ENCODE data around the gene TEX52. TPM values are rescaled to one million over a fixed set of nuclear protein-coding genes. Genes with fewer than 3 reads are reported as not detected.
"Not testable (repeated sequence)": the region's sequence is repeated elsewhere in the genome, so short reads cannot be mapped to it uniquely, and the experiment has no call there.

Gene TEX52
- total RNA-seq: not detected

DNA sequence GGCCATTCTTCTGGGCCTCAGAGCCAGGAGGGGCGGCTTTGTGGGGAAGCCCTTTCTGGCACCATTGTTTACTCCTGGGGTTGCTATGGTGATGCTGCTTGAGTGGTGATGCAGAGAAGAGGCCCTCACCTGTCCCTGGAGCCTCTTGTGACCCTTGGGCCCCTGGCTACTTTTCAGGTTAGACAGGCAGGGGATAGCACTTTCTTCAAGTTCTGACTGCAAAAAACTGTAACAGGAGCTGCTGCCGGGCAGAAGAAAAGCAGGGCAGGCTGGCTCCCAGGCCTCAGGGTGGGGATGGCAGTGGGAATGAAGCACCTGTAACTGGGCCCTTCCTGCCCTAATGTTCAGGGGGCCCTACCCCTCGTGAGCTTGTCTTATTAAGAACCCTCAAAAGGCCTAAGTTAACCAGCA is at the start of gene TEX52:
TEX52 (minus strand) TSS at position 19 of the 411 bp plus-strand sequence; CDS start at position 6, 13 bp downstream.
- no peak for DNase-seq (ENCODE audit: low spot score)

DNA sequence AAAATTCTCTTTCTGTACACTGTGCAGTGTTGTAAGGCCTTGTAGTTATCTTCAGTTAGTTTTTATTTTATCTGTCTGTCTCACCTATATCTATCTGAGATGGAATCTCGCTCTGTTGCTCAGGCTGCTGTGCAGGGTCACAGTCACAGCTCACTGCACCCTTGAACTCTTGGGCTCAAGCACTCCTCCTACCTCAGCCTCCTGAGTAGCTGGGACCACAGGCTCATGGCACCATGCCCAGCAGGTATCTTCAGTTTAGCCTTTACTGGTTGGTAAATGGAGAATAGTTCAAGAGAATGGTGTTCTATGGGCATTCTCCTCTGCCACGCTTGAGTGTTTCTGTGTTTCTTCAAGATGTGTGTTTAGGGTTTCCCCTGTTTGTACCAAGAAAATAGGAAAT is 47.4 kb upstream of the TEX52 start:
- no peak for DNase-seq (ENCODE audit: low spot score)

DNA sequence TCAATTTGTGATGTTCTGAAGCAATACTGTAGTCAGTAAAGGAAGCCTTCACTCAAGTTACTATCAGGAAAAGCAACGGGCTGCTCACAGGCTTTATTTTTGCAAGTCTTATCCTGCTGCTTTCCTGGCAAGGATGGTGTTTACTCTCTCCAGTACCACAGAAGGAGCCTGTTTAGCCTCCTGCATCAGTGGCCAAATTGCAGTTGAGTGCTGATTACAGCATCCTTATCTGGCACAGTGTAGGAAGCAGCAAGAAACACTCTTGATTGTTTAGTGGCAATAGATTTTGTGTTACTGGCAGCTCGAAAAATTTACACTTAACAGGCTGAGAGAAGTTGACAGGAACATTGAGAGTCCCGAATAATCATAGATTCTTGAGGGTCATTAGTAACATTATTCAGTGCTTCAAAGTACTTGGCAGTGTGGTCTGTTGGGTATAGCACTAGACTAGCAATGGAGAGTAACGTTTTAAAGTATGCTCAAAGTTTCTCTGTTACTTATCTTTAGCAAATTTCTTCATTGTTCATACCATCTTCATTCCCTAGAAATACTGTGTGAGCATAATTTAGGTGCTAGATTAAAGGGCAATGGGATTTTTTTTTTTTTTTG is 45.5 kb upstream of the TEX52 start:
- no peak for DNase-seq (ENCODE audit: low spot score)

DNA sequence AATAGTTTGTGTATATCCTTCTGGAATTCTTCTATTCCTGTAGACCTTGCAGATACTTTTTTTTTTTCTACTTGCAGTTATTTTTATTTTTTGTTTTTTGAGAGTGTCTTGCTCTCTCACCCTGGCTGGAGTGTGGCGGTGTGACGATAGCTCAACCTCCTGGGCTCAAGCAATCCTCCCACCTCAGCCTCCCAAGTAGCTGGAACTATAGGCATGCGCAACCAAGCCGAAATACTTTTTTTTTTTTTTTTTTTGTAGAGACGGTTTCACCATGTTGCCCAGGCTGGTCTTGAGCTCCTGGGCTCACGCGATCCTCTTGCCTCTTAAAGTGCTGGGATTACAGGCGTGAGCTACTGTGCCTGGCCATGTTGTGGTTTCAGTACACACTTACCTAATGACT is 43.8 kb upstream of the TEX52 start:
- no peak for DNase-seq (ENCODE audit: low spot score)

DNA sequence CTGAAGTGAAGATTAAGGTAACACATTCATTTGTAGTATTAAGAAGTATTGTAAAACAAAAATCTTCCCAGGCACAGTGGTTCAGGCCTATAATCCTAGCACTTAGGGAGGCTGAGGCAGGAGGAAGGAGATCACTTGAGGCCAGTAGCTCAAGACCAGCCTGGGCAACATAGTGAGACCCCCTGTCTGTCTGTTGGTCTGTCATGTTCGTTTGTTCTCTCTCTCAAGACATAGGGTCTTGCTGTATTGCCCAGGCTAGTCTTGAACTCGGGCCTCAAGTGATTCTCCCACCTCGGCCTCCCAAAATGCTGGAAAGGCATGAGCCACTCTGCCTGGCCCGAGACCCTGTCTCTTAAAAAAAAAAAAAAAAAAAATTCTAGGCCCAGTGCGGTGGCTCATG is 40.6 kb upstream of the TEX52 start:
- no peak for DNase-seq (ENCODE audit: low spot score)

DNA sequence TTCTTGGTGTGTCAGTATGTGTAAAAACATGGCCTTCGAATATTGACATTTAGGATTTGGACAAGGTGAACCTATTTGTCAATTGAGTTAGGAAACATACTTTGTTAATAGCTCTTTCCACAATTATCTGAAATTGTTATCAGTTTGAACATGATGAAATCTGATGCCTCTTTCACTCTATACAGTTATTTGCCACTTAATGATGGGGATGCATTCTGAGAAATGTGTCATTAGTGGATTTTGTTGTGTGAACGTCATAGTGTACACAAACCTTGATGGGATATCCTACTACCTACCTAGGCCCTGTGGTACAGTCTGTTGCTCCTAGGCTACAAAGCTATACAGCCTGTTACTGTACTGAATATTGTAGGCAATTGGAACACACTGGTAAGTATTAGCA is 38.7 kb upstream of the TEX52 start:
- no peak for DNase-seq (ENCODE audit: low spot score)

DNA sequence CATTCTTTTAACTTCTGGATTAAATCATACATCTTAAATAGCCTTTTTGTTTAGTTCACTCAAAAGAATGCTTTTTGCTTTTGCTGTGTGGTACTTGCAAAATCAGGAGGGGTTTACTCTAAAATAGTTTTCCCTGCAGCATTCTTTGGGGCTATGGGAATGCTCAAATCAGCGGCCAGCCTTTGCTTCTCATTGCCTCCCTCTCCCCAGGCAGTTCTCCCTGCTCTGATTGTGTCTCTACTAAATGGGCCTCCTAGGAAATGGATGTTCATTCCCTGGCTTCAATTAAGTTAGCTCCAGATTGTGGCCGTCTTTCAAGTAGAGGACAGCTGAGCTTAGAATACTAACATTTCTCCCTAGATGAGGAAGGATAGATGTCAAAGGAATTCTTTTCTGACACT is 38.2 kb upstream of the TEX52 start:
- DNase-seq (ENCODE audit: low spot score): no peak

DNA sequence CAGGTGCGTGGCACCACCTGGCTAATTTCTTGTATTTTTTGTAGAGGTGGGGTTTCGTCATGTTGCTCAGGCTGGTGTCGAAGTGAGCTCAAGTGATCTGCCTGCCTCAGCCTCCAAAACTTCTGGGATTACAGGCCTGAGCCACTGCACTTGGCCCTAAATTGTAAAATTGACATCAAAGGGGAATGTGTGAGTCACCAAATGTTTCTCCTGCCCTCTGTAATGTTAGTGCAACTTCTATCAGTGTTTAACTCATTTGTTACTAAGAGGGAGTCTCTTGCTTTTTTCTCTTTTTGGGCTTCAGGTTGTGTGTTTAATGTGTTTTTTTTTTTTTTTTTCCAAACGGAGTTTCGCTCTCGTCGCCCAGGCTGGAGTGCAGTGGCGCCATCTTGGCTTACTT is 36.2 kb upstream of the TEX52 start:
- no peak for DNase-seq (ENCODE audit: low spot score)

DNA sequence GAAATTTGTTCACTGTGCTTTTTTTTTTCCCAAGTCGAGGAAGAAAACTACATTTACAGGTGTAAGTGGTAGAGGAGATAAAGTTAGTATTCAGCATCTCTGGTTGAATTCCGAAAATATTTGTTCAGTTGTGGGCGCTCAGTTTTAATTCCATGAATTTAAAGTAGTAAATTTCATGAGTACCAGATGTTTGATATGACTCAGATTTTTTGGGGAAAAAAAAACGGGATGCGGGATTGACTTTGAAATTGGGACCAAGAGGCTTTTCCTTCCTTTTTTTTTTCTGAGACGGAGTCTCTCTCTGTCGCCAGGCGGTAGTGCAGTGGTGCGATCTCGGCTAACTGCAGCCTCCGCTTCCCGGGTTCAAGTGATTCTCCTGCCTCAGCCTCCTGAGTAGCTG is 35.4 kb upstream of the TEX52 start:
- DNase-seq (ENCODE audit: low spot score): no peak

DNA sequence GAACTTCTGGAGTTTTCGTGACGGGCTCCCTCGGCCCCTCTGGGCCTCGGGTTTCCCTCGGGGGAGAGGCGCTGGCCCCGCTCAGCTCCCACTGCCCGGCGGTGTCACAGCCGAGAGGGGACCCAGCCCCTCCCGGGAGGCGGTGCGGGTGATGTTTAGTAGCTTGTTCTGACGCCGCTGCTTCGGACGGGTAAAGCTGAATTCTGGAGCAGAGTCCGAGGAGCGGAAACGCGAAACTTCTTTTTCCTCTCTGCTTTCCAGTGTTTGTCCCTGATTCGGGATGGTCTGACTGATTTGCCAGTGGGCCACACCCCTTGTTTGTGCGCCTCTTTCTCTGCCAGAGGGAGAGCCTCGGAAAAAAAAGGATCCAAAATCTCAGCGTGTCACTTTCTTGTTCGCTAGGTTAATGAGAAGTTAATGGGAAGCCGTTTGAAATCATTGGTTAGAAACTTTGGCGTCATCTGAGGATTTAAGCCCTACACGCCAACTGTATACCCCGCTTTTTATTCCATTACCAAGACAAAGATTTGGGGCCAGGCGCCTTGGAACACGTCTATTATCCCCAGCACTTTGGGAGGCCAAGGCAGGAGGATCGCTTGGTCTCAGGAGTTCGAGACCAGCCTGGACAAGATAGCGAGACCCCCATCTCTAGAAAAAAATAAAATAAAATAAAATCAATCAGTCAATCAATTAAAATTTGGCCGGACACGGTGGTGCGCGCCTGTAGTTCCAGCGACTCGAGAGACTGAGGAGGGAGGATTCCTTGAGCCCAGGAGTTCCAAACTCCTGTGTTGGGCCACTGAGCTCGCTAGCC is 34.6 kb upstream of the TEX52 start:
- DNase-seq (ENCODE audit: low spot score): peak; percentile 55

DNA sequence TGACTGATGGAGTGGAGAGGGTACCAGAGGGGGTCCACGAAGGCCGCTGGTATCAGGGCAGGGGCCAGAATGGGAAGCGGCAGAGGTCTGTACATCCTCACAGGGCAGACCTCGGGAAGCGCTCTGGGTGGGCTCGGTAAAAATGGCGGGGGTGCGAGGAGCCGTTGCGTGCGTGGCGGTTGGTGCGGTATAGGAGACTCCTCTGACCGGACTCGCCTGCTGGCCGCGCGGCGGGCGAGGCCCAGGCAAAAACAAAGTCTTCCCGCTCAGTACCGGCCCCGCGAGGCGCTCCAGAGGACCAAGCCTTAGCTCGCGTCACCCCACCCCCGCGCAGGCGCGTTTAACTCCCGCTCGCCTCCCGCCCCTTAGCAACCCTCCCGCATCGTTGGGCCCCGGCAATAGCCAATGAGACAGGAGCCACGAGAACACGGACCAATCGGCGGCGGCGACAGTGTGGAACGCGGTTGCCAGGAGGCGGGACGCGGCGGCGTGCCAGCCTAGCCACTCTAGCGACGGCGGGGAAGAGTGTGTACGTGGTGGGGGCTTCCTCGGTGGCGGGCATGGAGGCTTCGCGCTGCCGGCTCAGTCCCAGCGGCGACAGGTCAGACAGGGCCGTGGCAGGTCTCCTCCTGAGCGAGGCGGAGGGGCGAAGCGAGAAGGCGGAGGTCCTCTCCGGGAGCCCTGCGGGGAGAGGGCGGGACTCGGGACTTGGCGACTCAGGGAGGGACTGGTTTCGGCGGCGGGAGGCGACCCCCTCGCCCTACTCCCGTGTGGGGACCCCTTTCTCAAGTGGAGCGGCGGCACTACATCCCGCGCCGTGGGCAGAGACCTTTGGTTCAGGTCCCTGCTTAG is 33.8 kb upstream of the TEX52 start, which contains the start of gene TULP3:
TULP3 (plus strand) TSS at position 504 of the 852 bp plus-strand sequence; CDS start at position 561, 57 bp downstream.
- peak; percentile 99 for DNase-seq (ENCODE audit: low spot score)

DNA sequence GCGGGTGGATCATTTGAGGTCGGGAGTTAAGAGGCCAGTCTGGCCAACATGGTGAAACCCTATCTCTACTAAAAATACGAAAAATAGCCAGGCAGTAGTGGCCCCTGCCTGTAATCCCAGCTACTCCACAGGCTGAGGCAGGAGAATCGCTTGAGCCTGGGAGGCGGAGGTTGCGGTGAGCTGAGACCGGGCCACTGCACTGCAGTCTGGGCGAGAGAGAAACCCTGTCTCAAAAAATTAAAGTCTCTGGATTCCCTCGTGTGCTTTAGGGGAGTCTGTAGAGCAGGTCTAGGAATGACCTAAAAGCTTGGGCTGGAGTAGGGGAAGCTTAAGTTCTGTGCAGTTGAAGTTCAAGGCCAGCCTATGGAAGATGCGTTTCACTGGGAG is 33.2 kb upstream of the TEX52 start:
- DNase-seq (ENCODE audit: low spot score): no peak

DNA sequence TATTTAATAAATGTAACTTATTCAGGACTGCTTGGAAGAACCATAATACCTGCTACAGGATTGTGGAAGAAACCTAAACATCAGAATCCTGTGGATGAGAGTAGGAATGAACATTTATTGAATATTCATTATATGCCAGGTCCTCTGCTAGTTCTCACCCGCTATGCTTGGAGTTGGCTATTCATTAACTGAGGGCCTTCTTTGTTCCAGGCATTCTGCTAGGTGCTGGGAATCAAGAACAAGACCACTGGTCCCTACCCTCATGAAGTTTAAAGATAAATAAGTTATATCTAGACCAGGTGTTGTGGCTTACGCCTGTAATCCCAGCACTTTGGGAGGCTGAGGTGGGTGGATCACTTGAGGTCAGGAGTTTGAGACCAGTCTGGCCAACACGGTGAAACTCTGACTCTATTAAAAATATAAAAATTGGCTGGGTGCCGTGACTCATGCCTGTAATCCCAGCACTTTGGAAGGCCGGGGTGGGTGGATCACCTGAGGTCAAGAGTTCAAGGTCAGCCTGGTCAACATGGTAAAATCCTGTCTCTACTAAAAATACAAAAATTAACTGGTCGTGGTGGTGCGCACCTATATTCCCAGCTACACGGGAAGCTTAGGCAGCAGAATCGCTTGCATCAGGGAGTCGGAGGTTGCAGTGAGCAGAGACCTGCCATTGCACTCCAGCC is 30.1 kb upstream of the TEX52 start:
- DNase-seq (ENCODE audit: low spot score): no peak

DNA sequence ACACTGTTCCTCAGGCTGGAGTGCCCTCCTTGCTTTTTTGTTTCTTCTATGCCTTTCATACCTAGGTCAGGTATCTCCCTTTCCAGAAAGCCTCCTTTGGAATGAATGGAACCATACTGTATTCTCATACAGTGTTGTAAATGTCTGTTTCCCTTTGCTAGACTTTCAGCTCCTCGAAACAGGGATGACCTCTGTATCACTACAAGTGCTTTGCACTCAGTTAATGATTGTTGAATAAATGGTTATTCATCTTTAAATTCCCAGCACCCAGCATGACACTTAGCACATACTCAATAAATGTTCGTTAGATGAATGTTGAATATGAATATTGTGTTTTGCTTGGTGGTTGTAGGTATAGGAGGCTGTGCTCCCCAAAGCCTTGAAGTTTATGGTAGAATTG is 28.0 kb upstream of the TEX52 start:
- no peak for DNase-seq (ENCODE audit: low spot score)

DNA sequence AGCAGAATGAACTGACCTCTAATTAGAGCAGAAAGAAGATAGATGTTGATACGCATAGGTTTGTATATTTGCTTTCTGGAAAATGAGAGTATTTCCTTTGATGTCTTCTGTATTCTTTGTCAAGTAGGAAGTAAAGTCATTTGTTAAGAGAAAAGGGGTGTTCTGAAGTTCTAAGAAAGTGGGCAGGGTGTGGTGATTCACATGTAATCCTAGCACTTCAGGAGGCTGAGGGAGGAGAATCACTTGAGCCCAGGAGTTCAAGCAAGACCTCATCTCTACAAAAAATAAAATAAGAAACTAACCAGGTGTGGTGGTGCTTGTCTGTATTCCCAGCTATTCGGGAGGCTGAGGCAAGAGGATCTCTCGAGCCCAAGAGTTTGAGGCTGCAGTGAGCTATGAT is 23.0 kb upstream of the TEX52 start:
- no peak for DNase-seq (ENCODE audit: low spot score)

DNA sequence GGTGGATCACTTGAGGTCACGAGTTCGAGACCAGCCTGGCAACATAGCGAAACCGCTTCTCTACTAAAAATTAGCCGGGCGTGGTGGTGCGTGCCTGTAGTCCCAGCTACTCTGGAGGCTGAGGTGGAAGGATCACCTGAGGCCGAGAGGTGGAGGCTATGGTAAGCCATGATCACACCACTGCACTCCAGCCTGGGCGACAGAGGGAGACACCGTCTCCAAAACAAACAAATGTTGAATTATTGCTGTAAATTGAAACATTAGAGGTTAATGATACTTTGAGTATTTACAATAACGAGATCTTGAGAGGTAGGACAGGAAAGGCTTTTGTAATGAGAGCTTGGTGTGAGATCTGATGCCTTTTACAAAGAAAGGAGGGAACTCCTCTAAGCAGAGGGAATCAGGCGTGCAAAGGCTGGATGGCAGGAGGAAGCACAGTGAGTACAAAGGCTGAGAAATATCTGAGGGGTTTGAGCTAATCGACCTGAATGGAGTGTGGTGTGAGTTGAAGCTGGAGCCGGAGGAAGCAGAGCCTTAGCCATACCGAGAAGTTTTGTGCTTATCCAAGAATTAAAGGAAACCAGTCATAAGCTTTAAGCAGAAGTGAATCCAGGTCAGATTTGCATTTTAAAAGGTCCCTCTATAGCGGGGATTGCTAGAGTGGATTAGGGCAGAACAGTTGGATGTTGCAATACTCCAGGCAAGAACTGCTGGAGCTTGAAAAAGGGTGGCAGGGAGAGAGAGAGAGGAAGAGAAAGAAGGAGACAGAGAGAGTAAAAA is 21.3 kb upstream of the TEX52 start:
- no peak for DNase-seq (ENCODE audit: low spot score)

DNA sequence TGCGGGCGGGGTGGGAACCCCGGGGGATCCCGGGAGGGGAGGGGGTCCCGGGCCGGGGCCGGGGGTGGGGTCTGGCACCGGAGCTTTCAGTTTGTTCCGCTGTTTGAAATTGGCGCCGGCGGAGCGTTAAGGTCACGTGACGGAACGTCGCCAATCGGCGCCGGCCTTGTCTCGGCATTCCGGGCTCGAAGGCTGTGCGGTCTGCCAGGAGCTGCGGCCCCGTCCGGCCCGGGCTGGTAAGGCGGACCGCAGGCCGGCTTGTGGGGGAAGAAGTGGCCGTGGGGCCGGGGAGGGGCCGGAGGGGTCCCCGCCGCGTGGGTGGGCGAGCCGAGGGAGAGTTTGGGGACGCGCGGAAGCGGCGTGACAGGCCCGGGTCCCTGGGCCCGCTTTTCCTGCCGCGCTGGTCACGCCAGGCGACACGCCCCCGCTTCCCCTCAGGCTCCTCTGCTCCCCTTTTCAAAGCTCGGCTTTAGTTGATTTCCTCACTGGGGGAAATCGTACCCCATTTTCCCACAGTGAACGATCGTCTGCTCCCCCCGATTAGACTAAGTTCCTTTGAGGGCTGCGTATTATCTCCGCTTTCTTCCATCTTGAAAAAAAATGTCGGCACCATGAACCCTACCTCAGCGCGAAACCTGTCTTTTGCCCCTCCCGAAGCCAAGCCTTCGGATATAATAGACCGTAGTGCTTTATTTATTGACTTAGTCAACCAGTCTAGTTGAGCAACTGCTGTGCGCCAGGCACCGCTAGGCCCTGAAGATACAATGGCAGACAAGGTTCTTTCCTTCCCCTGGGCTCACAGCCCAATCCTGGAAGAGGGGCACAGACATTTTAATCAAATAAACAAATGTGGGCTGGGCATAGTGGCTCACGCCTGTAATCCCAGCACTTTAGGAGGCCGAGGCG is 20.5 kb upstream of the TEX52 start, which contains the start of the genes FOXM1 and RHNO1:
FOXM1 (minus strand) TSS at position 128 of the 906 bp plus-strand sequence. CDS start 2,696 bp downstream, outside the sequence.
RHNO1 (plus strand) TSS at position 177 of the 906 bp plus-strand sequence. CDS start 8,144 bp downstream, outside the sequence.
- DNase-seq (ENCODE audit: low spot score): peak; percentile 92

DNA sequence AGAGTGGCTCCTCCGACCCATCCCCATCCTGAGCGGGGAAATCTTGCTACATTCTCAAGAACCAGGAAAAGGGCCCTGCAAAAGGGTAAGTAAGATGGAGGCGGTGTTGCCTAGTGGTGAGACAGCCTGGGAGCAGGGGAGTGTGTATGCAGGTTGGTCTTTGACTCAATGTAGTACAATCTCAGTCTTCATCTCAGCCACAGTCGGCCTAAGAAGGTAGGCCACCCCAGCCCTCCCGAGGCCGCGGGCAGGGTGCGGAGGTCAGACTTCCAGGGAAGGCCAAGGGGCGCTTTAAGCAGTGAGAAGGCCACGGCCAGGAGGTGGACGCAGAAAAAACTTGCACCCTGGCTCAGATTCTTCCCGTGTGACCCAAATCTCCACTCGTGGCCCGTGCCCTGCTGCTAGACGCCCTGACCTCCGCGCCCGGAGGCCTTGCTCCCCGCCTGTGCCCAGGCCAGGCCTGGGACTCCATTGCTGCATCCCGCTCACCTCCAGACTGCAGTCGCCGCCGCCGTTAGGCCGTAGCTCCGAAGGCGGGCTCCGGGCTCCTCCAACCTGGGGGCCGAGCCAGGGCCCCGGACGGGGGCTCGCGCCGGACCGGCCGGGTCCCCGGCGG is 19.7 kb upstream of the TEX52 start:
- no peak for DNase-seq (ENCODE audit: low spot score)

DNA sequence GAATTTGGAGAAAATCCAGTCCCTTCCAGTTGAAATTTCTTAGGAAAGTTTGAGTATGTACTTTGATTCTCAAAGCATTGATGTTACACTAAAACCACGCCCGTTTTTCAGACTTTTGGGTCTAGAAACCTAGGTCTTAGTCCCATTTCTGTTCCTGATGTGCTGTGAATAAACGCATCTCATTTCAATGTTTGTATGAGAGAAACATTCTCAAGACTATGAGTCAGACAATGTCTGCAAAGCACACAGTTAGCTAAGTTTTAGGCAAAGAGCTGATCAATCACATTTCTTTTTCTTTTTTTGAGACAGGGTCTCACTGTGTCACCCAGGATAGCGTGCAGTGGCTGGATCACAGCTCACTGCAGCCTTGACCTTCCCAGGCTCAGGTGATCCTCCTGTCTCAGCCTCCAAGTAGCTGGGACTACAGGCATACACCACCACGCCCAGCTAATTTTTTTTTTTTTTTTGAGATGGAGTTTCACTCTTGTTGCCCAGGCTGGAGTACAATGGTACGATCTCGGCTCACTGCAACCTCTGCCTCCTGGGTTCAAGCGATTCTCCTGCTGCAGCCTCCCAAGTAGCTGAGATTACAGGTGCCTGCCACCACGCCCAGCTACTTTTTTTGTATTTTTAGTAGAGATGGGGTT is 12.3 kb upstream of the TEX52 start:
- not testable (repeated sequence) for DNase-seq (ENCODE audit: low spot score)
